Sigmoid colon (tissue), 7 donors: ENCODE measurements around the gene GLIS1. TPM values are rescaled to one million over a fixed set of nuclear protein-coding genes. Genes with fewer than 3 reads are reported as not detected.
A peak's percentile ranks its signal among the peaks of the same experiment; 100 is the strongest.

Experiments
- DNase-seq: peaks from one replicate; pipeline ENCODE4 v3.0.0-alpha.2; 2019
- H3K27ac ChIP-seq, 4 donors: fragments of 200-600 bp; sonication (generic); one replicate each; pipeline ENCODE4 v1.5.1; 2016 to 2019; ENCODE audit warnings: mild to moderate bottlenecking in 1 of 4
- H3K27me3 ChIP-seq, 3 donors: fragments of 200-600 bp; sonication (generic); one replicate each; pipeline ENCODE4 v1.5.1; 2019; ENCODE audit warnings: mild to moderate bottlenecking in 1 of 3
- H3K36me3 ChIP-seq, 4 donors: fragments of 200-600 bp; sonication (generic); one replicate each; pipeline ENCODE4 v1.5.1; 2016 to 2019
- H3K4me1 ChIP-seq, 4 donors: fragments of 200-600 bp; sonication (generic); one replicate each; pipeline ENCODE4 v1.5.1; 2017 to 2019
- H3K4me3 ChIP-seq, 4 donors: fragments of 200-600 bp; sonication (generic); one replicate each; pipeline ENCODE4 v1.5.1; 2017 to 2019; ENCODE audit warnings: mild to moderate bottlenecking in 2 of 4, moderate library complexity in 1 of 4
- H3K9me3 ChIP-seq, 4 donors: fragments of 200-600 bp in 3 of 4; sonication (generic) in 3 of 4; one replicate each; pipeline versions ENCODE4 v1.5.1 to v1.6.1; 2013 to 2019
- EP300 ChIP-seq, 4 donors: sonication (generic); formaldehyde crosslinking; IDR thresholded peaks; one replicate each; pipeline ENCODE4 v1.6.1; 2017; ENCODE audit warnings: antibody characterized with exemption in 4 of 4
- POLR2A ChIP-seq, 2 donors: fragments of 450-650 bp; IDR thresholded peaks; one replicate each; pipeline ENCODE4 v1.6.1; 2016; ENCODE audit warnings: antibody characterized with exemption in 2 of 2, mild to moderate bottlenecking in 2 of 2, moderate library complexity in 2 of 2
- POLR2AphosphoS5 ChIP-seq, 4 donors: sonication (generic); formaldehyde crosslinking; IDR thresholded peaks; one replicate each; pipeline ENCODE4 v1.6.1; 2017; ENCODE audit warnings: antibody characterized with exemption in 4 of 4
- WGBS, 2 donors: extraction: QIAGEN DNeasy Blood & Tissue Kit; methylation state at CpG; one replicate each; pipeline ENCODE4 v1.1.7; 2013; 5-methylcytosine and 5-hydroxymethylcytosine counted together
- intact Hi-C: fragments of 100-400 bp; cut with DNase I; formaldehyde crosslinking; loops from one replicate; pipeline ENCODE4 v1.15.1; 2023
- polyA plus RNA-seq, 3 donors: library from polyadenylated mRNA; stranded (reverse); fragments of 200-250 nt; gene quantifications; one replicate each; pipeline ENCODE4 v1.2.3, GENCODE V29; 2013
- total RNA-seq, 4 donors: library from RNA; depleted of rRNA; stranded (reverse); fragments of >200 nt; gene quantifications; one replicate each; pipeline ENCODE4 v1.1.0, GENCODE V29; 2016
- TF ChIP-seq, protein P1 (sequence below), 4 experiments: fragments of 450-650 bp in 3 of 4; fragments of 200-600 bp in 1 of 4; IDR thresholded peaks; one replicate each; pipeline ENCODE4 v1.5.1; 2016 to 2019; ENCODE audit warnings: antibody characterized with exemption in 4 of 4, mild to moderate bottlenecking in 3 of 4, moderate library complexity in 2 of 4
- donor health status: healthy with polysubstance abuse.
- donor health status: Bipolar disorder and iron deficiency.
- donor health status: healthy.

Gene GLIS1
- total and polyA plus RNA-seq, 7 donors: 0.16 to 0.83 (median 0.32) TPM; not detected in 4

DNA sequence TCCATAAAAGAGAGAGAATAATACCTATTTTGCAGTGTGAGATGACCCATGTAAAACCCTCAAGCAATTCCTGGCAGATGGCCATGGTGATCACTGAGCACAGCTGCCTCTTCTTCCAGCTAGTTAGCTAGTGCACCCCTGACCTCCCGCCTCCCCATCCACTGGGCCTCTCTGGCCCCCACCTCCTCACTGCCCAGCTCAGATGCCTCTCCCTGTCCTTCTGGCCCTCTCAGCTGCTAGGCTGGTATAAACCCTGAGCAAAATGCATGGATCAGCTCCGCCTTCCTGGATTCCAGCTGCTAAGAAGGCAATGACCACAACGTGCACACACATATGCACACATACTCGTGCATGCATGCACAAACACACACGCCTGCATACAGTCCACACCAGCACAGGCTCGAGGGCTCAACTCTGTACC is 162.6 kb downstream of the GLIS1 start:
- intact Hi-C loops: no loop called here
- H3K9me3 ChIP-seq: no peaks in the 10 kb centered on the region
- no peak overlapping the region for H3K27ac ChIP-seq
- H3K27me3 ChIP-seq: no peaks in the 10 kb centered on the region
- peak; percentile 56 for DNase-seq
- no peak for TF ChIP-seq EP300 (IDR thresholded peaks at IDR 0.05)
- TF ChIP-seq POLR2A (IDR thresholded peaks at IDR 0.05): no peak
- TF ChIP-seq, protein P1, sequence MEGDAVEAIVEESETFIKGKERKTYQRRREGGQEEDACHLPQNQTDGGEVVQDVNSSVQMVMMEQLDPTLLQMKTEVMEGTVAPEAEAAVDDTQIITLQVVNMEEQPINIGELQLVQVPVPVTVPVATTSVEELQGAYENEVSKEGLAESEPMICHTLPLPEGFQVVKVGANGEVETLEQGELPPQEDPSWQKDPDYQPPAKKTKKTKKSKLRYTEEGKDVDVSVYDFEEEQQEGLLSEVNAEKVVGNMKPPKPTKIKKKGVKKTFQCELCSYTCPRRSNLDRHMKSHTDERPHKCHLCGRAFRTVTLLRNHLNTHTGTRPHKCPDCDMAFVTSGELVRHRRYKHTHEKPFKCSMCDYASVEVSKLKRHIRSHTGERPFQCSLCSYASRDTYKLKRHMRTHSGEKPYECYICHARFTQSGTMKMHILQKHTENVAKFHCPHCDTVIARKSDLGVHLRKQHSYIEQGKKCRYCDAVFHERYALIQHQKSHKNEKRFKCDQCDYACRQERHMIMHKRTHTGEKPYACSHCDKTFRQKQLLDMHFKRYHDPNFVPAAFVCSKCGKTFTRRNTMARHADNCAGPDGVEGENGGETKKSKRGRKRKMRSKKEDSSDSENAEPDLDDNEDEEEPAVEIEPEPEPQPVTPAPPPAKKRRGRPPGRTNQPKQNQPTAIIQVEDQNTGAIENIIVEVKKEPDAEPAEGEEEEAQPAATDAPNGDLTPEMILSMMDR (IDR thresholded peaks at IDR 0.05): no peak
- no peak for TF ChIP-seq POLR2AphosphoS5 (IDR thresholded peaks at IDR 0.05)
- peaks cover 0 to 17% (median 13%) of the 10 kb centered on the region in 4 donors for H3K4me1 ChIP-seq
- 67 to 83% methylated on average over 6 of the region's 6 CpGs for WGBS, 2 donors
- no peak overlapping the region for H3K4me3 ChIP-seq
- H3K36me3 ChIP-seq: no peaks in the 10 kb centered on the region

DNA sequence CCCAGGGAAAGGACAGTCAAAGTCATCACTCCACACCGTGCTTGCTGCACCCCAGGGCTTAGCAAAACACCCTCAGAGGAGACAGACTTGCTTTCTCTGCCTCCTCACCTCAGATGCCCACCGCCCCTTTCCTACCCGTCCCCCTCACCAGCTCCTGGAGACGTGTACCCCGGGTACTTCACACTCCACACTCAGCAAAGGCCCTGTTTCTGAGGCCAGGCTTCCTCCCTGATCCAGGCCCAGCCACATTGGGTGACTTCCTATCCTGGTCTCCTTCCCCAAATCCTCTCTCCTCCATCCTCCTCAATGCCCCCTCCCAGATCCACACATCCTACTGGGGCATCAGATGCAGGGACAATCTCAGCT is 163.0 kb downstream of the GLIS1 start:
- intact Hi-C loops: no loop called here
- H3K27me3 ChIP-seq: no peaks in the 10 kb centered on the region
- no peaks in the 10 kb centered on the region for H3K9me3 ChIP-seq
- no peaks in the 10 kb centered on the region for H3K36me3 ChIP-seq
- no peak overlapping the region for H3K27ac ChIP-seq
- no peak for TF ChIP-seq POLR2A (IDR thresholded peaks at IDR 0.05)
- TF ChIP-seq EP300 (IDR thresholded peaks at IDR 0.05): no peak
- TF ChIP-seq POLR2AphosphoS5 (IDR thresholded peaks at IDR 0.05): no peak
- TF ChIP-seq, protein P1 (IDR thresholded peaks at IDR 0.05): no peak
- 78 to 92% methylated on average over 5 of the region's 5 CpGs for WGBS, 2 donors
- H3K4me1 ChIP-seq: peaks cover 0 to 17% (median 13%) of the 10 kb centered on the region in 4 donors
- peak; percentile 20 for DNase-seq
- H3K4me3 ChIP-seq: no peak overlapping the region

DNA sequence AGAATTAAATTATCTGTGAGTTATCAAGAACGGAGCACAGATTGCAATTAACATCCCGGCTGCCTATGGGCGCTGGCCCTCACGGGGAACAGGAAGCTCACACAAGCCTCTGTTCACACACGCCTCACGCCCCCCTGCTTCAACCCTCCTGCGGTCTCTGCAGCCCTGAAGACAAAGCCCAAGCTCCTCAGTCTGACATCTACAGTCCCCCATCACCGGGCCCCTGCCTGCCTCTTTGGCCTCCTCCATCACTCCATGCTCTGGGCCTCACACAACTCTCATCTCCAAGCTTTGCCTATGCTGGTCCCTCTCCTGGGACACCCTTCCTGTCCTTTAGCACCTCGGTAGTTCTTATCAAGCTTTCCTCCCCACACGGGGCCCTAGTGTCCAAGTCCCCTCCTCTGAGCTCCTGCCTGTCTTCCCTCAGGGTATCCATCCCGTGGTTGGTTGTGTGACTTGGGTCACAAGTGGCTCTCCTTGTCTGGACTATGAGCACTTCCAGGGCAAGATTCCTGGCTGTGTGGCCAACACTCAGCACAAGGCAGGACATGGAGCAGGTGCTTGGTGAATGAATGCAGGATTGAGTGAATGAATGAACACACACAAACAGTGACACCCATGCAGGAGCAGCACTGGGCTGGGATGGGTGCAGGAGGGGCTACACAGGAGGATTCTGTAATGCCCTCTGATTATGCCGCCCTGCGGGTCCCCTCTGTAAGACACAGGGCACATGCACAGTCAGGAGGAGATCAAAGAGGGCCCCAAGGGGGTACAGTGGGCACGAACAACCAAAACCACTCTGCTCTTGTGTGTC is 163.6 kb downstream of the GLIS1 start:
- TF ChIP-seq POLR2AphosphoS5 (IDR thresholded peaks at IDR 0.05) (no peak), POLR2A (IDR thresholded peaks at IDR 0.05) (no peak), EP300 (IDR thresholded peaks at IDR 0.05) (no peak)
- TF ChIP-seq, protein P1 (IDR thresholded peaks at IDR 0.05): no peak
- DNase-seq: peak; percentile 46
- intact Hi-C loops: no loop called here
- peaks cover 0 to 17% (median 13%) of the 10 kb centered on the region in 4 donors for H3K4me1 ChIP-seq
- H3K36me3 ChIP-seq: no peaks in the 10 kb centered on the region
- no peak overlapping the region for H3K4me3 ChIP-seq
- H3K27me3 ChIP-seq: no peaks in the 10 kb centered on the region
- H3K27ac ChIP-seq: no peak overlapping the region
- H3K9me3 ChIP-seq: no peaks in the 10 kb centered on the region
- WGBS, 2 donors: 59 to 81% methylated on average over 14 of the region's 14 CpGs

DNA sequence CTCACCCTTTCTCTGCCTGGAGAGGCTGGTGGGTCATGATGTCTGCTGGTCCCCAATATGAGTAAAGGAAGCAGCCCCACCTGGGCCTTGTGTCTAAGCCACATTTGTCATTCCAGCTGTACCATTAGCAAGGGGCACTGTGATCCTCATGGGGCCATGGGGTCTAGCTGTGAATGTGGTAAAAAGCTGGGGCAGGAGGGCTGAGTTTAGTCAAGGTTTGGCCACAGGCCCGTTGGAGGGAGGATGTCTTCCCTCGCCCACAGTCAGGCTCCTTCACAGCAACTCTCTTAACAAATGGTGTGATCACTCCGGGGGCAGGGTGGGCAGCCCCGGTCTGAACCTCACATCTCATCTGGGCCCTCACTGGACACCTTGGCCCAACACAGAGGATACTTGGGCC is 164.3 kb downstream of the GLIS1 start:
- Histone ChIP-seq H3K27me3 (no peaks in the 10 kb centered on the region), H3K27ac (no peak overlapping the region), H3K36me3 (no peaks in the 10 kb centered on the region), H3K4me3 (no peak overlapping the region), H3K4me1 (peaks cover 0 to 17% (median 13%) of the 10 kb centered on the region in 4 donors), H3K9me3 (no peaks in the 10 kb centered on the region)
- 65 to 82% methylated on average over 4 of the region's 4 CpGs for WGBS, 2 donors
- intact Hi-C loops: no loop called here
- peak; percentile 22 for DNase-seq
- TF ChIP-seq POLR2AphosphoS5 (IDR thresholded peaks at IDR 0.05) (no peak), EP300 (IDR thresholded peaks at IDR 0.05) (no peak), POLR2A (IDR thresholded peaks at IDR 0.05) (no peak)
- TF ChIP-seq, protein P1 (IDR thresholded peaks at IDR 0.05): no peak
